ENCODE data around the gene SFXN5. TPM values are rescaled to one million over a fixed set of nuclear protein-coding genes. Genes with fewer than 3 reads are reported as not detected.
"Not testable (repeated sequence)": the region's sequence is repeated elsewhere in the genome, so short reads cannot be mapped to it uniquely, and the experiment has no call there.

The SFXN5 gene
- 22.0 and 30.7 TPM in 2 replicates for total RNA-seq (2014; rRNA removed)
- Bru-seq, nascent RNA, result percentile 60 among the genes with signal in this experiment
- BruChase-seq, experiment 1, labeled RNA remaining after a 6-hour chase, result percentile 54 among the genes with signal in this experiment
- BruChase-seq, experiment 2, labeled RNA remaining after a 2-hour chase, result percentile 64 among the genes with signal in this experiment
- long read RNA-seq, full-length matches to known transcripts, result 3 of 19 reads
- long read RNA-seq, partial matches to known transcripts, result 3 of 19 reads
- long read RNA-seq, other reads (novel, unspliced or antisense), result 13 of 19 reads

GRCh38 chr2:73071360-73072128, at the start of gene SFXN5:
SFXN5 (minus strand) TSS chr2:73071712; CDS start chr2:73071705, 7 bp downstream.
- Histone ChIP-seq H3F3A (ENCODE audit: low read length, unreplicated experiment) (no peaks in the 10 kb centered on the region), H3K9me3 (ENCODE audit: low read length) (no peaks in the 10 kb centered on the region), H3K27me3 (ENCODE audit: low read length) (no peaks in the 10 kb centered on the region), H3K4me3 (ENCODE audit: low read length) (peak within 1 kb of the TSS; percentile 99), H3K36me3 (ENCODE audit: low read depth, low read length) (no peaks in the 10 kb centered on the region; the same call in 1 of the 2 replicates), H4K20me1 (ENCODE audit: low read length) (no peaks in the 10 kb centered on the region), H3K9me2 (replicated peaks; ENCODE audit: low read length) (no peaks in the 10 kb centered on the region), H3K9ac (ENCODE audit: low read length) (peak within 1 kb of the TSS; percentile 89), H3K79me2 (ENCODE audit: low read length) (peaks cover 45% of the 10 kb centered on the region), H3K27ac (ENCODE audit: low read length) (peak within 1 kb of the TSS; percentile 63), H2AFZ (ENCODE audit: low read length) (peak within 1 kb of the TSS; percentile 99), H3K4me2 (ENCODE audit: low read length) (peak within 1 kb of the TSS; percentile 98), H3K4me1 (ENCODE audit: insufficient read depth, low read length) (peaks cover 22% of the 10 kb centered on the region)
- TF ChIP-seq CTCF (conservative IDR thresholded peaks at IDR 0.05; ENCODE audit: low read depth, low read length) (no peak), EZH2phosphoT487 (IDR thresholded peaks at IDR 0.05; ENCODE audit: borderline replicate concordance, low read length) (no peak), EZH2 (IDR thresholded peaks at IDR 0.05; ENCODE audit: low read length, unreplicated experiment) (no peak)
- intact Hi-C loops (cut with micrococcal nuclease), result loop anchor here (2.0 to 5.0 kb wide), 4 partner anchors 59 to 179 kb away; no protein-coding TSS in a partner anchor
- DNase-seq, result peak; percentile 94
- BruUV-seq (replicated peaks), result no TSS peak
- ChIA-PET CTCF (no interaction called here), POLR2A (ENCODE audit: unreplicated experiment) (no interaction called here)
- peak; percentile 91 for ATAC-seq

GRCh38 chr2:73119611-73120239, 48.2 kb upstream of the SFXN5 start:
- H3K27me3 ChIP-seq (ENCODE audit: low read length); DNase-seq; POLR2A ChIA-PET (ENCODE audit: unreplicated experiment); H3K9ac ChIP-seq (ENCODE audit: low read length); H3K4me2 ChIP-seq (ENCODE audit: low read length); intact Hi-C loops (cut with micrococcal nuclease); H3K4me3 ChIP-seq (ENCODE audit: low read length); H4K20me1 ChIP-seq (ENCODE audit: low read length); H3K4me1 ChIP-seq (ENCODE audit: insufficient read depth, low read length); H3F3A ChIP-seq (ENCODE audit: low read length, unreplicated experiment); BruUV-seq (replicated peaks); H2AFZ ChIP-seq (ENCODE audit: low read length); H3K27ac ChIP-seq (ENCODE audit: low read length); H3K79me2 ChIP-seq (ENCODE audit: low read length); CTCF ChIA-PET; H3K9me2 ChIP-seq (replicated peaks; ENCODE audit: low read length); H3K36me3 ChIP-seq (ENCODE audit: low read depth, low read length); ATAC-seq; H3K9me3 ChIP-seq (ENCODE audit: low read length): not testable (repeated sequence)

- Histone ChIP-seq H3K27ac (ENCODE audit: low read length) (no peak overlapping the region), H4K20me1 (ENCODE audit: low read length) (no peaks in the 10 kb centered on the region), H3K36me3 (ENCODE audit: low read depth, low read length) (no peaks in the 10 kb centered on the region), H3F3A (ENCODE audit: low read length, unreplicated experiment) (no peaks in the 10 kb centered on the region), H3K9ac (ENCODE audit: low read length) (no peak overlapping the region), H3K4me3 (ENCODE audit: low read length) (no peak overlapping the region), H2AFZ (ENCODE audit: low read length) (no peak overlapping the region), H3K79me2 (ENCODE audit: low read length) (peaks cover 1% of the 10 kb centered on the region; the same call in 1 of the 2 replicates), H3K9me2 (replicated peaks; ENCODE audit: low read length) (no peaks in the 10 kb centered on the region), H3K4me2 (ENCODE audit: low read length) (no peak overlapping the region), H3K27me3 (ENCODE audit: low read length) (no peaks in the 10 kb centered on the region), H3K4me1 (ENCODE audit: insufficient read depth, low read length) (peaks cover 4% of the 10 kb centered on the region; the same call in 1 of the 2 replicates), H3K9me3 (ENCODE audit: low read length) (no peaks in the 10 kb centered on the region)
- intact Hi-C loops (cut with micrococcal nuclease), result loop anchor here (2.0 kb wide), 1 partner anchor 37 kb away; no protein-coding TSS in a partner anchor
- no TSS peak for BruUV-seq (replicated peaks)
- no peak for TF ChIP-seq EZH2phosphoT487 (IDR thresholded peaks at IDR 0.05; ENCODE audit: borderline replicate concordance, low read length)
- no peak for TF ChIP-seq CTCF (conservative IDR thresholded peaks at IDR 0.05; ENCODE audit: low read depth, low read length)
- TF ChIP-seq EZH2 (IDR thresholded peaks at IDR 0.05; ENCODE audit: low read length, unreplicated experiment), result no peak
- ChIA-PET CTCF (no interaction called here), POLR2A (ENCODE audit: unreplicated experiment) (no interaction called here)
- ATAC-seq (no peak), DNase-seq (no peak)
Measured at GRCh38 chr2:73117441-73117840, 45.9 kb upstream of the SFXN5 start.
